Fibroblast of the aortic adventitia (primary cell): Measurements from ENCODE around the gene UAP1L1. TPM values are rescaled to one million over a fixed set of nuclear protein-coding genes. Genes with fewer than 3 reads are reported as not detected.

Source experiments
- DNase-seq: peaks from one replicate; pipeline ENCODE4 v3.0.0-alpha.2; 2010; ENCODE audit warnings: low read depth
- H3K4me3 ChIP-seq: 2 replicates; pipeline ENCODE4 v1.5.1; 2011; ENCODE audit warnings: low read depth, mild to moderate bottlenecking, control low read depth, low read length, moderate library complexity
- CTCF ChIP-seq: IDR thresholded peaks from 2 replicates; pipeline ENCODE4 v1.5.1; 2011; ENCODE audit warnings: mild to moderate bottlenecking, low read length, control low read depth, inconsistent platforms; ENCODE audit not compliant: insufficient read depth
- total RNA-seq: library from RNA; depleted of rRNA; stranded (reverse); fragments of >200 nt; gene quantifications from 2 replicates; pipeline ENCODE4 v1.2.3, GENCODE V29; 2012; ENCODE audit warnings: low replicate concordance

Gene UAP1L1
- total RNA-seq, 1 donor, result 12.7 TPM

GRCh38 chr9:137082925-137083290, 5.6 kb downstream of the UAP1L1 start:
- TF ChIP-seq CTCF, result no peak
- H3K4me3 ChIP-seq, result no peak overlapping the region
- DNase-seq, result no peak

- DNase-seq, result peak; percentile 96
- no peak for TF ChIP-seq CTCF
- H3K4me3 ChIP-seq, result no peak overlapping the region
These were observed 6.2 kb downstream of the UAP1L1 start for GRCh38 chr9:137083394-137084004.

- DNase-seq, result no peak
- no peak for TF ChIP-seq CTCF
- H3K4me3 ChIP-seq, result no peak overlapping the region
These were observed 7.2 kb downstream of the UAP1L1 start for GRCh38 chr9:137084526-137084925.

GRCh38 chr9:137085920-137086530, 8.7 kb downstream of the UAP1L1 start:
- DNase-seq, result peak; percentile 39

GRCh38 chr9:137086531-137087408, 9.5 kb downstream of the UAP1L1 start, which contains the start of gene MAN1B1:
Gene MAN1B1 (plus strand): TSS chr9:137086985. CDS start chr9:137087000, 15 bp downstream.
- DNase-seq, result peak; percentile 99
- no peak for TF ChIP-seq CTCF
- peak within 1 kb of the TSS; percentile 76 for H3K4me3 ChIP-seq

More at GRCh38 chr9:137085920-137086530, 8.7 kb downstream of the UAP1L1 start:
- H3K4me3 ChIP-seq, result peak overlapping the region; percentile 76
- no peak for TF ChIP-seq CTCF

GRCh38 chr9:137087409-137087925, 10.2 kb downstream of the UAP1L1 start:
- TF ChIP-seq CTCF, result no peak
- no peak for DNase-seq
- peak overlapping the region; percentile 76 for H3K4me3 ChIP-seq
